ENCODE results near the gene CD34.

DNA sequence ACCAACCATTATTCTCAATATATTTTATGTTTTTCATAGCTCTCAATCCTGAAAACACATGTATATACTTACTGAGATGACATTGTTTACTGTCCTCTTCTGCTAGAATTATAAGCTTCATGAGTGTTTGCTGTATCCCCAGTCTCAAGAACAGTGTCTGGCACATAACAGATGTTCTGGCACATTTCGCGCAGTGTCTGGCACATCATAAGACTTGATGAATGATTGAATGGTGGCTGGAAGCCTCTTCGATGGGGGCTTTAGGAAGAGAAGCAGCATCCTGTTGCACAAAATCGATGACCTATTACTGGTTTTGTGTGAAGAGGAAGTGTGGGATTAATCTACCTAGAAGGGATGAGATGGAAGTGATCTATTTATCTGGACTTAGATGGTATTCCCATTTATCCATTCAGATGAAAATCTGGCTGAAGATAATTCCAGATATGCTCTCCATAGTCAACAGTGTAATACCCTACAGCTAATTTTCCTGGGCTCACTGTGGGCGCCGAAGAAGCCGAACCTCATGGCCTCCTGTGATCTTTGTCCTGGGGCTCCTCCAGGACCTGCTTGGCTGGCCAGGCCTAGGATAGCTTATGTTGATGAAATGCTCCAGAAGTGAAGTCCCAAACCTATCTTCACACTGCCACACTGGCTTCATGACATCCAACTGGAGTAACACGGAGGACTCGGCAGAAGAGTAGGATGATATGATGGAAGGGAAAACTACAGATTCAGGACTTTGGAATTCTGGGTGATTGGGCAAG lies 26.5 kb downstream of the CD34 start:
- TF ChIP-seq, protein P1, sequence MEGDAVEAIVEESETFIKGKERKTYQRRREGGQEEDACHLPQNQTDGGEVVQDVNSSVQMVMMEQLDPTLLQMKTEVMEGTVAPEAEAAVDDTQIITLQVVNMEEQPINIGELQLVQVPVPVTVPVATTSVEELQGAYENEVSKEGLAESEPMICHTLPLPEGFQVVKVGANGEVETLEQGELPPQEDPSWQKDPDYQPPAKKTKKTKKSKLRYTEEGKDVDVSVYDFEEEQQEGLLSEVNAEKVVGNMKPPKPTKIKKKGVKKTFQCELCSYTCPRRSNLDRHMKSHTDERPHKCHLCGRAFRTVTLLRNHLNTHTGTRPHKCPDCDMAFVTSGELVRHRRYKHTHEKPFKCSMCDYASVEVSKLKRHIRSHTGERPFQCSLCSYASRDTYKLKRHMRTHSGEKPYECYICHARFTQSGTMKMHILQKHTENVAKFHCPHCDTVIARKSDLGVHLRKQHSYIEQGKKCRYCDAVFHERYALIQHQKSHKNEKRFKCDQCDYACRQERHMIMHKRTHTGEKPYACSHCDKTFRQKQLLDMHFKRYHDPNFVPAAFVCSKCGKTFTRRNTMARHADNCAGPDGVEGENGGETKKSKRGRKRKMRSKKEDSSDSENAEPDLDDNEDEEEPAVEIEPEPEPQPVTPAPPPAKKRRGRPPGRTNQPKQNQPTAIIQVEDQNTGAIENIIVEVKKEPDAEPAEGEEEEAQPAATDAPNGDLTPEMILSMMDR (IDR thresholded peaks at IDR 0.05): no peak
- no peak for TF ChIP-seq POLR2AphosphoS5 (IDR thresholded peaks at IDR 0.05)
- no peak for TF ChIP-seq POLR2A (IDR thresholded peaks at IDR 0.05)
